PFSK-1 (cell line): Measurements from ENCODE around the gene ZNF408.

Source experiments
- POLR2AphosphoS5 ChIP-seq: IDR thresholded peaks from 2 replicates; pipeline ENCODE4 v1.6.1; 2012; ENCODE audit warnings: low read depth, mild to moderate bottlenecking, control low read depth, low read length, moderate library complexity
- SIN3A ChIP-seq: IDR thresholded peaks from 2 replicates; pipeline ENCODE4 v1.6.1; 2012; ENCODE audit warnings: mild to moderate bottlenecking, low read length, moderate library complexity, borderline replicate concordance; ENCODE audit not compliant: insufficient read depth
- TAF1 ChIP-seq: IDR thresholded peaks from 2 replicates; pipeline ENCODE4 v1.6.1; 2012; ENCODE audit warnings: low read length, control low read depth, borderline replicate concordance; ENCODE audit not compliant: insufficient read depth

GRCh38 chr11:46682773-46683752, 17.8 kb upstream of the ZNF408 start:
- TF ChIP-seq TAF1 = no peak
- no peak for TF ChIP-seq POLR2AphosphoS5
- no peak for TF ChIP-seq SIN3A
